ENCODE measurements around the gene DNAJC5G.

- TF ChIP-seq CTCF (conservative IDR thresholded peaks at IDR 0.05), result no peak
- TF ChIP-seq EZH2 (IDR thresholded peaks at IDR 0.05; ENCODE audit: low read depth), result no peak
Measured at GRCh38 chr2:27255187-27255586, 20.0 kb upstream of the DNAJC5G start.
